GM20431 (cell line): ENCODE measurements around the gene EGLN2.
"Not testable (repeated sequence)": the region's sequence is repeated elsewhere in the genome, so short reads cannot be mapped to it uniquely, and the experiment has no call there.

Experiments
- in situ Hi-C: fragments of 300-500 bp; cut with MseI, MboI; formaldehyde crosslinking; loops from one replicate; pipeline ENCODE4 v1.15.0; 2020; ENCODE audit warnings: low sequenced_read_pairs; ENCODE audit not compliant: unreplicated experiment

EGLN2 gene

DNA sequence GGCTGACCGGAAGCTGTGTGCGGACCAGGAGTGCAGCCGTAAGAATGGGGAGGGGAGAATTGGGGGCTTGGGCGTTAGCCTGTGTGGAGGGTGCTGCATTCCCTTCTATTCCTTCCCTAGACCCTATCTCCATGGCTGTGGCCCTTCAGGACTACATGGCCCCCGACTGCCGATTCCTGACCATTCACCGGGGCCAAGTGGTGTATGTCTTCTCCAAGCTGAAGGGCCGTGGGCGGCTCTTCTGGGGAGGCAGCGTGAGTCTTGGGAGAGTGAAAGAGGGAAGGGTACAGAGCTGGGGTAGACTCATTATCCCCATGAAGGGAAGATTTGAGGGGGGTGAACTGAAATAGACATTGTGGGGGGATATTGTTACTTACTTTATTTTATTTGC lies 23.4 kb upstream of the EGLN2 start:
- in situ Hi-C loops: no loop called here

GRCh38 chr19:40776364-40776763 lies 22.6 kb upstream of the EGLN2 start:
- in situ Hi-C loops: no loop called here

DNA sequence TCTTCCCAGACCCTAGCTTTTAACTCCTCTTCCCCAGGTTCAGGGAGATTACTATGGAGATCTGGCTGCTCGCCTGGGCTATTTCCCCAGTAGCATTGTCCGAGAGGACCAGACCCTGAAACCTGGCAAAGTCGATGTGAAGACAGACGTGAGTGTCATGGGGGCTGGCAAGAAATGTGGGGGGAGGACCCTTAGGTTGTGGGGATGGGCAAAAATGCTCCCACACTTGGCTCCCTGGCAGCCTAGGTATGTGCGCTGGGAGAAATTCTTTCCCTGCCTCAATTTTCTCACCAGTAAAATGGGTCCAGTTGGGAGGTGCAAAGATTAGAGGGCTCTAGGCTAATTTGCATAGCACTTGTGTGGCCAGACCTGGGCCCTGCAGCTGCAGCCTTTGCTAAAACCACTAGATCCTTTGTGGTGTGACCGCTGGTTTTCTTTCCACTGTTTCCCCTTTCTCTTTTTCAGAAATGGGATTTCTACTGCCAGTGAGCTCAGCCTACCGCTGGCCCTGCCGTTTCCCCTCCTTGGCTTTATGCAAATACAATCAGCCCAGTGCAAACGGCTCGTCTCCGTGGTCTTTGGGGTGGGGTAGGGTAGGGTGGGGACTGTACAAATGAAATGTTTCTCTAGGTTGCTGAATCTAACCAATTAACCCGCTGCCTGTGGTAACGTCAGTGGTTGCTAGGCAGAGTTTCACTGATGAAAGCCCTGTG lies 21.9 kb upstream of the EGLN2 start:
- in situ Hi-C loops: no loop called here

GRCh38 chr19:40777645-40777936 lies 21.4 kb upstream of the EGLN2 start:
- in situ Hi-C loops: no loop called here

- in situ Hi-C loops: no loop called here
Measured at GRCh38 chr19:40777937-40778705, 20.9 kb upstream of the EGLN2 start, which contains the start of gene RAB4B. Gene RAB4B (plus strand): TSS chr19:40778247. CDS start chr19:40778376, 129 bp downstream.

GRCh38 chr19:40778706-40779284 lies 20.2 kb upstream of the EGLN2 start:
- in situ Hi-C loops: no loop called here

DNA sequence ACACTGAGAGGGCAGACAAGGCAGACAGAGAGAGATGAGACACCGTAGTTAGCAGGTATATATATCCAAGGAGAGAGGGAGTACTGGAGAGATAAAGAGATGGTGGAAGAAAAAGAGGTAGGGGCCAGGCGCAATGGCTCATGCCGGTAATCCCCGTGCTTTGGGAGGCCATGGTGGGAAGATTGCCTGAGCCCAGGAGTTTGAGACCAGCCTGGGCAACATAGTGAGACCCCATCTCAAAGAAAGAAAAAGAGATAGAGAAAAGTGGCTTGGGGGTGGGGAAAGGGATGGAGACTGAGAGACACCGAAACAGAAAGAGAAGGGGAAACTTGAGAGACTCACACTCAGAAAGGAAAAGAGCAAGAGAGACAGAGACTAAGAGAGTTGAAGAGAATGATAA lies 18.4 kb upstream of the EGLN2 start:
- in situ Hi-C loops: no loop called here

GRCh38 chr19:40781140-40781539 lies 17.9 kb upstream of the EGLN2 start:
- in situ Hi-C loops: no loop called here

- in situ Hi-C loops: no loop called here
Measured at GRCh38 chr19:40783711-40784110, 15.3 kb upstream of the EGLN2 start.

DNA sequence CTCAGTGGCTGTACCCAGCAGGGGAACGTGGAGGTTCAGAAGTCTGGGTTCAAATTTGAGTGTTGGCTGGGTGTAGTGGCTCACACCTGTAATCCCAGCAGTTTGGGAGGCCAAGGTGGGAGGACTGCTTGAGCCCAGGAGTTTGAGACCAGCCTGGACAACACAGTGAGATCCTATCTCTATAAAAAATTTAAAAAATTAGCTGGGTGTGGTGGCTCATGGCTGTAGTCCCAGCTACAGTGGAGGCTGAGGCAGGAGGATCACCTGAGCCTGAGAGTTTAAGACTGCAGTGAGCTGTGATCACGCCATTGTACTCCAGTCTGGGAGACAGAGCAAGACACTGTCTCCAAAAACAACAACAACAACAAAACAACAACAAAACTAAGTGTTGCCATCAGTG lies 14.8 kb upstream of the EGLN2 start:
- in situ Hi-C loops: not testable (repeated sequence)

- in situ Hi-C loops: no loop called here
Measured at GRCh38 chr19:40785526-40785925, 13.5 kb upstream of the EGLN2 start.

GRCh38 chr19:40786060-40787037 lies 12.6 kb upstream of the EGLN2 start:
- in situ Hi-C loops: no loop called here

DNA sequence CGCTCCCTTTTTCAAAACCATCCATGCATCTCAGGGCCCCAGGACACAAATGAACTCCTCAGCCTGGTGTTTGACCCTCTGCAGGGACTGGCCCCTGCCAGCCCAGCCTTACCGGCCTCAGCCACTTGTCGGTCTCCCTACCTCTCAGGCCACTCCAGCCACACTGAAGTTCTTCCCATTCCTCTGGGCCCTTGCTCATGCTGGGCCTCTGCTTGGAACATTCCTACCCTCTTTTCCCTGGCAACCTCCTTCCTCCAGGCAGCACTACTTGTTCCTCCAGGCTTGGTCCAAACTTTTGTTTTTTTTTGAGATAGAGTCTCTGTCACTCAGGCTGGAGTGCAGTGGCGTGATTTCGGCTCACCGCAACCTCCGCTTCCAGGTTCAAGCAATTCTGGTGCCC lies 7.6 kb upstream of the EGLN2 start:
- in situ Hi-C loops: no loop called here

DNA sequence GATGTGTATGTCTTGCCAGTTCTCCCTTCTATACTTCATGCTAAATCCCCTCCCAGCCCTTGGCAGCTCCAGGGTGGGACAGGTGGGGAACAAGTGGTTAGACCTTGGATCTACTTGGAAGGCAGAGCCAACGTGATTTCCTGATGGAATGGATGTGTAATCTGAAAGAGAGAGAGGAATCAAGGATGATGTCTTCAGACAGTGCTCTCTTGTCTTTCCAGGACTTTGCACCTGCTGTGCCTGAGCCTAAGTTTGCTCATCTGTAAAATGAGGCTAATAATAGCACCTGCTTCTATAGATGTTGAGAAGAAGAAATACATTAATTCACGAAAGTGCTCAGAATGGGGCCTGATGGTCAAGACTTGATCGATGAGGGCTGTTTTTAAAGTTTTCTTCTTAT lies 7.0 kb upstream of the EGLN2 start:
- in situ Hi-C loops: no loop called here

DNA sequence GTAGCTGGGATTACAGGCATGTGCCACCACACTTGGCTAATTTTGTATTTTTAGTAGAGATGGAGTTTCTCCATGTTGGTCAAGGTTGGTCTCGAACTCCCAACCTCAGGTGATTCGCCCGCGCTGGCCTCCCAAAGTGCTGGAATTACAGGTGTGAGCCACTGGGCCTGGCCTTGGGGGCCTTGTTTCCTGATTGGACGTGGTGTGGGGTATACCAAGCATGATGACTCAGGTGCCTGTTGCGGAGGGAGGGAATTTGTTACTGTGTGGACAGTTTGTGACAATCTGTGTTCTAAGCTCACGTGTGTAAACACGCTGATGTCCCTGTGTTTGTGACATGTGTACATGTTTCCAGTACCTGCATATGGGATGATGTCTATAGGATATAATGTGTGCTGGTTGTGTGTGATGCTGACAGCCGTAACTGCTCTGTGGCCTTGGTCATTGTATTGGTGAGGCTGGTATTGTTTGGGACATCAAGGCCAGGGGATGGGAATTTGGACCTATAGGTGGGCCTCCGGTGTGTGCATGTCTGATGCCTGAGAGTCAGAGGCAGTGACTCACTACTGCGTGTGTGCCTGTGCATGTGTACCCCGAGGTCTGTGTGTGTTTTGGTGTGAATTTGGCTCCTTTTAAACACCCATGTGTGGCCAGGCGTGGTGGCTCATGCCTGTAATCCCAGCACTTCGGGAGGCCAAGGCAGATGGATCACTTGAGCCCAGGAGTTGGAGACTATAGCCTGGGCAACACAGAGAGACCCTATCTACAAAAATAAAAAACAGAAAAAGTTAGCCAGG lies 1.6 kb upstream of the EGLN2 start:
- in situ Hi-C loops: no loop called here

- in situ Hi-C loops: no loop called here
Measured at GRCh38 chr19:40797963-40798682, 868 bp upstream of the EGLN2 start.

DNA sequence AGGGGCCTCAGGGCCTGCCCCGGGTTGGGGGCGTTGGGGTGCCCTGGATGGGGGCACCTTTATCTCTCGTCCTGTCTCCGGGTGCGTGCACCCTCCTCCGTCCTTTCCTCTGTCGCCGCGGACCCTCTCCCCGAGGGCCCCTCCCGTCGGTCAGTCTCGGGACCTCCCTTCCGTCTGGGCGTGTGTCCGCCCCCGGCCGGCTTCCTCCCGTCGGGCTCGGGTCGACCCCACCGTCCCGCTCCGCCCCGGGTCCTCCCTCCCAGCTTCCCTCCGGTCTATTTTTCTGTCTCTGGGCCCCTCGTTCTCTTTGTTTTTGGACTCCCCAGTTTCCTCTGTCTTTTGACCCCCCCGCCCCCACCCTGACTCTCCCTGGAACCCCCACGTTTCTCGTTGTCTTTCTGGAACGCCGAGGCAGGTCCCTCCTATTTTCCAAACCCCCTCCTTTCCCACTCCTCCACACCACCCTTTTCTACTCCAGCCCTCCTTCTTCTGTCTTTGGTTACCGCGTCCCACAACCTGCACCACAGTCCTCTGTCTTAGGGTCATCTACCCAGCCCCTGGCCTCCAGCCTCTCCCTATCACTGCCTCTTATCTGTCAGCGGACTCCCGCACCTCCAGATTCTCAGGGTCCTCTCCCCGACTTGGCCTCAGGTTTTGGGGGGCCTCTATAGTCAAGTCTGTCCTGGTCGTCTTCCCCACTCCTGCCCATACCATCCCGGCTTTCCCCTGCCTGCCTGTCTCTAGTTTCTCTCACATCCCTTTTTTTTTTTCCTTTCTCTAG lies 757 bp downstream of the EGLN2 start:
- in situ Hi-C loops: no loop called here

DNA sequence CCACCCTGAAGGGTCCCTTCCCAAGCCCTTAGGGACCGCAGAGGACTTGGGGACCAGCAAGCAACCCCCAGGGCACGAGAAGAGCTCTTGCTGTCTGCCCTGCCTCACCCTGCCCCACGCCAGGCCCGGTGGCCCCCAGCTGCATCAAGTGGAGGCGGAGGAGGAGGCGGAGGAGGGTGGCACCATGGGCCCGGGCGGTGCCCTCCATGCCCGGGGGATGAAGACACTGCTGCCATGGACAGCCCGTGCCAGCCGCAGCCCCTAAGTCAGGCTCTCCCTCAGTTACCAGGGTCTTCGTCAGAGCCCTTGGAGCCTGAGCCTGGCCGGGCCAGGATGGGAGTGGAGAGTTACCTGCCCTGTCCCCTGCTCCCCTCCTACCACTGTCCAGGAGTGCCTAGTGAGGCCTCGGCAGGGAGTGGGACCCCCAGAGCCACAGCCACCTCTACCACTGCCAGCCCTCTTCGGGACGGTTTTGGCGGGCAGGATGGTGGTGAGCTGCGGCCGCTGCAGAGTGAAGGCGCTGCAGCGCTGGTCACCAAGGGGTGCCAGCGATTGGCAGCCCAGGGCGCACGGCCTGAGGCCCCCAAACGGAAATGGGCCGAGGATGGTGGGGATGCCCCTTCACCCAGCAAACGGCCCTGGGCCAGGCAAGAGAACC lies 1.5 kb downstream of the EGLN2 start:
- in situ Hi-C loops: no loop called here
